HG03442 (cell line): ENCODE results near the gene SOX15.
A peak's percentile ranks its signal among the peaks of the same experiment; 100 is the strongest.

Experiments used
- ATAC-seq: cut with Tn5 transposase; IDR thresholded peaks from one replicate; pipeline ENCODE4 v1.9.1; 2021; ENCODE audit warnings: mild to moderate bottlenecking, moderate library complexity; ENCODE audit not compliant: unreplicated experiment

Gene SOX15

GRCh38 chr17:7559320-7560171, 30.3 kb downstream of the SOX15 start:
- ATAC-seq = no peak

GRCh38 chr17:7558544-7559319, 31.2 kb downstream of the SOX15 start, which contains the start of gene TNFSF13:
TNFSF13 (plus strand) TSS chr17:7558750; CDS start chr17:7559040, 290 bp downstream.
- ATAC-seq = no peak

- ATAC-seq = no peak
These were observed 31.9 kb downstream of the SOX15 start for GRCh38 chr17:7557775-7558543.

- ATAC-seq = no peak
These were observed 32.6 kb downstream of the SOX15 start for GRCh38 chr17:7557147-7557764.

GRCh38 chr17:7556627-7557026, 33.3 kb downstream of the SOX15 start:
- ATAC-seq = no peak

GRCh38 chr17:7555320-7555948, 34.5 kb downstream of the SOX15 start:
- ATAC-seq = no peak

GRCh38 chr17:7553356-7553755, 36.5 kb downstream of the SOX15 start:
- ATAC-seq = no peak

- peak; percentile 47 for ATAC-seq
These were observed 37.3 kb downstream of the SOX15 start for GRCh38 chr17:7552621-7553051.

GRCh38 chr17:7551396-7551795, 38.5 kb downstream of the SOX15 start:
- no peak for ATAC-seq

GRCh38 chr17:7550344-7550743, 39.5 kb downstream of the SOX15 start:
- no peak for ATAC-seq

GRCh38 chr17:7549401-7550055, 40.4 kb downstream of the SOX15 start:
- ATAC-seq = no peak

- ATAC-seq = no peak
These were observed 41.1 kb downstream of the SOX15 start, which contains the start of gene TNFSF12 for GRCh38 chr17:7548585-7549400. TNFSF12 (plus strand) TSS chr17:7549058; CDS start chr17:7549154, 96 bp downstream.

GRCh38 chr17:7544911-7545310, 45.0 kb downstream of the SOX15 start:
- no peak for ATAC-seq

GRCh38 chr17:7541074-7541621, 48.7 kb downstream of the SOX15 start:
- no peak for ATAC-seq

GRCh38 chr17:7538891-7539545, 50.9 kb downstream of the SOX15 start:
- ATAC-seq = no peak
